KMS-11 (cell line): ENCODE results near the gene CLEC18B.
"Not testable (repeated sequence)": the region's sequence is repeated elsewhere in the genome, so short reads cannot be mapped to it uniquely, and the experiment has no call there.

Experiments used
- H2AFZ ChIP-seq: fragments of 200-600 bp; sonication (generic); 2 replicates; pipeline ENCODE4 v1.6.1; 2016; ENCODE audit warnings: antibody characterized with exemption, mixed run types, low read depth
- H3K27ac ChIP-seq: fragments of 200-600 bp; sonication (generic); 2 replicates; pipeline ENCODE4 v1.6.1; 2016; ENCODE audit warnings: mild to moderate bottlenecking, mixed run types
- H3K27me3 ChIP-seq: fragments of 200-600 bp; sonication (generic); 2 replicates; pipeline ENCODE4 v1.6.1; 2017; ENCODE audit warnings: mild to moderate bottlenecking, low read depth, mixed run types, moderate library complexity; ENCODE audit not compliant: insufficient read depth
- H3K36me3 ChIP-seq: fragments of 200-600 bp; sonication (generic); 2 replicates; pipeline ENCODE4 v1.6.1; 2017; ENCODE audit warnings: mild to moderate bottlenecking, mixed run types; ENCODE audit not compliant: insufficient read depth
- H3K4me1 ChIP-seq: fragments of 200-600 bp; sonication (generic); 2 replicates; pipeline ENCODE4 v1.6.1; 2016; ENCODE audit warnings: mild to moderate bottlenecking, low read depth, mixed run types; ENCODE audit not compliant: poor library complexity, severe bottlenecking
- H3K4me2 ChIP-seq: fragments of 200-600 bp; sonication (generic); 2 replicates; pipeline ENCODE4 v1.7.0; 2016; ENCODE audit warnings: mild to moderate bottlenecking, mixed run types
- H3K4me3 ChIP-seq: fragments of 200-600 bp; sonication (generic); IDR thresholded peaks from 2 replicates; pipeline ENCODE4 v1.6.1; 2017; ENCODE audit warnings: low read depth, low read length, mixed read lengths; ENCODE audit not compliant: insufficient read depth
- H3K79me2 ChIP-seq: fragments of 200-600 bp; sonication (generic); 2 replicates; pipeline ENCODE4 v1.6.1; 2016; ENCODE audit warnings: low read depth, mixed run types; ENCODE audit not compliant: insufficient read depth
- H3K9ac ChIP-seq: fragments of 200-600 bp; sonication (generic); 2 replicates; pipeline ENCODE4 v1.6.1; 2016; ENCODE audit warnings: mild to moderate bottlenecking, mixed run types
- H4K20me1 ChIP-seq: fragments of 200-600 bp; sonication (generic); 2 replicates; pipeline ENCODE4 v1.6.1; 2016; ENCODE audit warnings: mild to moderate bottlenecking, mixed run types; ENCODE audit not compliant: insufficient read depth

Gene CLEC18B

DNA sequence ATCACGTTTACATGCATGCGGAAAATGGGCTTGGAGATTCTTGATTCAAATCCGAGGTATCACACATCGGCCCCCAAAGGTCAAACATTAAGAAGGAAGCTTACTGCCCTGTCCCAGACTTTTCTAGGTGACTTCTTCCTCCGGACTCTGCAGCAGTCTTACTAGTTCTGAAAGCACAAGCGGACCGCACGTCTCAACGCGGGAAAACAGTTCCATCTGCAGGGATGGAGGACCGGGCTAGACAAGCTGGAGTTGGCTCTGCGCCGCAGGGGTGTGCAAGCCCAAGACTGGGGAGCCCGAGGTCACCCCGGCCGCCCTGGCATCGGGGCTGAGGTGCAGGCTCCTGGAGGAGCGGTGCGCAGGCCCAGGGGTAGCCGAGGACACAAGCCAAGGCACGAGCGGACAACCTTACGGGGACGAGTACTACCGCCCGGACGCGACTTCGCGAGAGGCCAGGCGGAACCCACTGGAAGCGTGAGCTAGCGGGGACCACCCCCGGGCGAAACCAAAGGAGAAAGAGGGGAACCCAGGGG, 53.7 kb downstream of the CLEC18B start:
- H3K9ac ChIP-seq: peak overlapping the region; percentile 63; the same call in 1 of the 2 replicates
- H3K4me2 ChIP-seq: peak overlapping the region; percentile 71
- H4K20me1 ChIP-seq, H3K27ac ChIP-seq, H3K27me3 ChIP-seq, H3K4me1 ChIP-seq, H3K4me3 ChIP-seq, H3K36me3 ChIP-seq: not testable (repeated sequence)
- H3K79me2 ChIP-seq: peaks cover 22% of the 10 kb centered on the region; the same call in 1 of the 2 replicates
- peak overlapping the region; percentile 71 for H2AFZ ChIP-seq

DNA sequence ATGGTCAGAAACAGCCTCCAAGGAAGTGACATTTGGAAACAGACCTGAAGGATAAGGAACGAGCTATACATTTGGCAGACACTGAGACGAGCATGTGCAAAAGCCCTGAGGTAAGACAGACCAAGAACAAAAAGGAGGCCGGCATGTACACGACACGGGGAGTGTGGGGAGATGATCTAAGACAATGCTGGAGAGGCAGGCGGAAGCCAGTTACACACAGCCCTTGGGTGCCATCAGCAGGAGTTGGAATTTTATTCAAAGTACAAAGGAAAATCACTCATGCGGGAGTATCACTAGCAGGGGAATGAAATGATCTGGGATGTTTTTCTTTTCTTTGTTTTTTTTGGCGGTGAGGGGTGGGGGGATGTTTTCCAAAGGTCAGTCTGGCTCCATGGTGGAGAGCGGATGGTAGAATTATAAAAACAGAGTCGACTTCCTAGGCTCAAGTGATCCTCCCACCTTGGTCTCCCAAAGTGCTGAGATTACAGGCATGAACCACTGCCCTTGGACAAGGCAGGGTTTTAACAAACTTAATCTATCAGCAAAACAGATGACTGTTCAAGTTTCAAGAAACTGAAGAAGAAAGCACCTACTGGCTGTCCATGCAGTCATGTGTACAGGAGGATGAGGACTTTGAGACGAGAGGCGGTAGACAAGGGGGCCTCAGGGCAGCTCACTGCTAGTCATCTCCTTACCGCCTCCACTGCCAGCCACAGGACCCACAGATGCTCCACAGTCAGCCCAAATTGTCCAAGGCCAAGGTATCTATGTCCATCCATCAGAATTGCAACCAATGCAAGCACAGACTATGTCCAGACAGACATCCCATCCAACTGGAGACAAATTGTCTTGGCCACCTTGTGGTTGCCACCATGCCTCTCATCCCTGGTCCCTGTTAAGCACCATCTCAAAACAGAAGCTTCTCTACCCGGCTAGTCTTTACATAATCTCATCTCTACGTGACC, 59.4 kb downstream of the CLEC18B start:
- H3K9ac ChIP-seq, H3K4me2 ChIP-seq, H3K36me3 ChIP-seq, H3K27ac ChIP-seq, H3K27me3 ChIP-seq, H2AFZ ChIP-seq, H3K4me1 ChIP-seq, H4K20me1 ChIP-seq, H3K4me3 ChIP-seq: not testable (repeated sequence)
- H3K79me2 ChIP-seq: peaks cover 15% of the 10 kb centered on the region; the same call in 1 of the 2 replicates
